ENCODE measurements around the gene MRPL53.
"Not testable (repeated sequence)": the region's sequence is repeated elsewhere in the genome, so short reads cannot be mapped to it uniquely, and the experiment has no call there.

MRPL53 gene

DNA sequence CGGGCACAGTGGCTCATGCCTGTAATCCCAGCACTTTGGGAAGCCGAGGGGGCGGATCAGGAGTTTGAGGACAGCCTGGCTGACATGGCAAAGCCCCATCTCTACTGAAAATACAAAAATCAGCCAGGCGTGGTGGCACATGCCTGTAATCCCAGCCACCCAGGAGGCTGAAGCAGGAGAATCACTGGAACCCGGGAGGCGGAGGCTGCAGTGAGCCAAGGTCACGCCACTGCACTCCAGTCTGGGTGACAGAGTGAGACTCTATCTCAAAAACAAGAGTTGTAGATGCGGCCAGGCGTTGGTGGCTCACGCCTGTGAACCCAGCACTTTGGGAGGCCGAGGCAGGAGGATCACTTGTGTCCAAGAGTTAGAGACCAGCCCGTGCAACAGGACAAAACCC, 1.7 kb downstream of the MRPL53 start:
- peaks cover 11% of the 10 kb centered on the region for H3K4me1 ChIP-seq (ENCODE audit: control insufficient read depth, insufficient read depth, low read depth, low read length)
- not testable (repeated sequence) for H3K9me3 ChIP-seq (ENCODE audit: control insufficient read depth, low read length); H2AK5ac ChIP-seq (ENCODE audit: low read length, severe bottlenecking); H3K4me3 ChIP-seq (ENCODE audit: insufficient read depth in 1 of 2, low read depth in 1 of 2, low read length in 2 of 2); H3K9ac ChIP-seq (ENCODE audit: low read length); H4K91ac ChIP-seq (ENCODE audit: low read length); H2BK120ac ChIP-seq (ENCODE audit: low read depth, low read length); DNase-seq; H3K79me1 ChIP-seq (replicated peaks; ENCODE audit: low read length, poor library complexity, severe bottlenecking); H3K14ac ChIP-seq (ENCODE audit: low read length in 2 of 2); H3K4ac ChIP-seq (ENCODE audit: low read depth in 1 of 2, low read length in 2 of 2); H3K18ac ChIP-seq (ENCODE audit: low read depth in 1 of 2, low read length in 2 of 2); H3K27ac ChIP-seq (ENCODE audit: low read length, poor library complexity, severe bottlenecking); H3K27me3 ChIP-seq (ENCODE audit: control insufficient read depth in 1 of 2, insufficient read depth in 1 of 2, low read length in 2 of 2); H2BK5ac ChIP-seq (ENCODE audit: low read depth, low read length, poor library complexity, severe bottlenecking); H2BK12ac ChIP-seq (ENCODE audit: low read length in 2 of 2); H4K8ac ChIP-seq (ENCODE audit: low read length); H2AFZ ChIP-seq (ENCODE audit: low read depth, low read length); H3K23ac ChIP-seq (ENCODE audit: low read length in 2 of 2); H2BK15ac ChIP-seq (ENCODE audit: low read depth, poor library complexity, severe bottlenecking); H3K4me2 ChIP-seq (ENCODE audit: low read length, poor library complexity, severe bottlenecking)
- H3K36me3 ChIP-seq (ENCODE audit: control insufficient read depth in 1 of 2, insufficient read depth in 2 of 2, low read depth in 1 of 2, low read length in 2 of 2): peaks cover 16 to 19% of the 10 kb centered on the region in 2 experiments
- WGBS: 98% methylated on average over 9 of the region's 12 CpGs

DNA sequence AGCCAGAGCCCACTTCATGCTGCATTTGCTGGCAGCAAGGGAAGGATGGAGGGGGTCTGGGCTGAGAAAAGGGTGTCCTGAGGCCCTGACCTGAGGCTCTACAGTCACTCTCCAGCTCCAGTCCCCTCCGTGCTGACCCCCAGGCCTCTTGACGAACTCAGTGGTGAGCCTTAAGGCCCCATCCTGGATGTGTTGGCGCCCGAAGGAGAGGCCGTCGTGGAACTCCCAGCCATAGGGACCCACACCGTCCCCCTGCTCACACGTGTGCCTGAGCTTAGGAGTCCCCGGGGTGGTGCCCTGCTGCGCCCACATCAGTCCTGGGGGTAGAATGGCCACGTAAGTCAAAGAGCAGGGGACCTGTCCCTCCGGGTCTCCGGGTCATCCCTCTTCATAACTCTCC, 8.1 kb downstream of the MRPL53 start:
- no peak overlapping the region for H3K14ac ChIP-seq (ENCODE audit: low read length in 2 of 2)
- no peak overlapping the region for H2BK12ac ChIP-seq (ENCODE audit: low read length in 2 of 2)
- H3K4me3 ChIP-seq (ENCODE audit: insufficient read depth in 1 of 2, low read depth in 1 of 2, low read length in 2 of 2): peak overlapping the region; percentile 90 to 96
- H3K27ac ChIP-seq (ENCODE audit: low read length, poor library complexity, severe bottlenecking): no peak overlapping the region
- no peak overlapping the region for H2BK120ac ChIP-seq (ENCODE audit: low read depth, low read length)
- H2AK5ac ChIP-seq (ENCODE audit: low read length, severe bottlenecking): peak overlapping the region; percentile 16
- H4K91ac ChIP-seq (ENCODE audit: low read length): peak overlapping the region; percentile 22
- peaks cover 27 to 28% of the 10 kb centered on the region in 2 experiments for H3K36me3 ChIP-seq (ENCODE audit: control insufficient read depth in 1 of 2, insufficient read depth in 2 of 2, low read depth in 1 of 2, low read length in 2 of 2)
- H3K4me1 ChIP-seq (ENCODE audit: control insufficient read depth, insufficient read depth, low read depth, low read length): peaks cover 7% of the 10 kb centered on the region
- no peak overlapping the region for H2AFZ ChIP-seq (ENCODE audit: low read depth, low read length)
- peak overlapping the region in 1 of 2 experiments; percentile 40 for H3K18ac ChIP-seq (ENCODE audit: low read depth in 1 of 2, low read length in 2 of 2)
- H3K9me3 ChIP-seq (ENCODE audit: control insufficient read depth, low read length): no peaks in the 10 kb centered on the region
- peak overlapping the region; percentile 46 to 62 for H3K4ac ChIP-seq (ENCODE audit: low read depth in 1 of 2, low read length in 2 of 2)
- no peak overlapping the region for H2BK15ac ChIP-seq (ENCODE audit: low read depth, poor library complexity, severe bottlenecking)
- peak overlapping the region; percentile 20 to 93 for H3K23ac ChIP-seq (ENCODE audit: low read length in 2 of 2)
- peak overlapping the region; percentile 85 for H4K8ac ChIP-seq (ENCODE audit: low read length)
- WGBS: 4% methylated on average over 13 of the region's 13 CpGs
- H3K27me3 ChIP-seq (ENCODE audit: control insufficient read depth in 1 of 2, insufficient read depth in 1 of 2, low read length in 2 of 2): no peaks in the 10 kb centered on the region
- H3K79me1 ChIP-seq (replicated peaks; ENCODE audit: low read length, poor library complexity, severe bottlenecking): peaks cover 30% of the 10 kb centered on the region
- peak overlapping the region; percentile 75 for H3K4me2 ChIP-seq (ENCODE audit: low read length, poor library complexity, severe bottlenecking)
- DNase-seq: no peak
- no peak overlapping the region for H2BK5ac ChIP-seq (ENCODE audit: low read depth, low read length, poor library complexity, severe bottlenecking)
- H3K9ac ChIP-seq (ENCODE audit: low read length): peak overlapping the region; percentile 94

- Histone ChIP-seq H3K18ac (ENCODE audit: low read depth in 1 of 2, low read length in 2 of 2) (no peak overlapping the region), H2AFZ (ENCODE audit: low read depth, low read length) (no peak overlapping the region), H3K4me3 (ENCODE audit: insufficient read depth in 1 of 2, low read depth in 1 of 2, low read length in 2 of 2) (no peak overlapping the region), H3K14ac (ENCODE audit: low read length in 2 of 2) (no peak overlapping the region), H3K4ac (ENCODE audit: low read depth in 1 of 2, low read length in 2 of 2) (no peak overlapping the region), H2BK15ac (ENCODE audit: low read depth, poor library complexity, severe bottlenecking) (no peak overlapping the region), H2BK12ac (ENCODE audit: low read length in 2 of 2) (no peak overlapping the region), H3K27ac (ENCODE audit: low read length, poor library complexity, severe bottlenecking) (no peak overlapping the region), H3K4me2 (ENCODE audit: low read length, poor library complexity, severe bottlenecking) (no peak overlapping the region), H3K79me1 (replicated peaks; ENCODE audit: low read length, poor library complexity, severe bottlenecking) (peaks cover 33% of the 10 kb centered on the region), H2AK5ac (ENCODE audit: low read length, severe bottlenecking) (no peak overlapping the region), H3K23ac (ENCODE audit: low read length in 2 of 2) (no peak overlapping the region), H2BK120ac (ENCODE audit: low read depth, low read length) (no peak overlapping the region), H3K9me3 (ENCODE audit: control insufficient read depth, low read length) (no peaks in the 10 kb centered on the region), H2BK5ac (ENCODE audit: low read depth, low read length, poor library complexity, severe bottlenecking) (no peak overlapping the region), H3K4me1 (ENCODE audit: control insufficient read depth, insufficient read depth, low read depth, low read length) (peaks cover 8% of the 10 kb centered on the region), H4K91ac (ENCODE audit: low read length) (no peak overlapping the region), H3K27me3 (ENCODE audit: control insufficient read depth in 1 of 2, insufficient read depth in 1 of 2, low read length in 2 of 2) (no peaks in the 10 kb centered on the region), H3K9ac (ENCODE audit: low read length) (peak overlapping the region; percentile 7), H3K36me3 (ENCODE audit: control insufficient read depth in 1 of 2, insufficient read depth in 2 of 2, low read depth in 1 of 2, low read length in 2 of 2) (peaks cover 27 to 28% of the 10 kb centered on the region in 2 experiments), H4K8ac (ENCODE audit: low read length) (no peak overlapping the region)
- 94% methylated on average over 4 of the region's 4 CpGs for WGBS
- no peak for DNase-seq
Measured at GRCh38 chr2:74462786-74463105, 9.7 kb downstream of the MRPL53 start.

DNA sequence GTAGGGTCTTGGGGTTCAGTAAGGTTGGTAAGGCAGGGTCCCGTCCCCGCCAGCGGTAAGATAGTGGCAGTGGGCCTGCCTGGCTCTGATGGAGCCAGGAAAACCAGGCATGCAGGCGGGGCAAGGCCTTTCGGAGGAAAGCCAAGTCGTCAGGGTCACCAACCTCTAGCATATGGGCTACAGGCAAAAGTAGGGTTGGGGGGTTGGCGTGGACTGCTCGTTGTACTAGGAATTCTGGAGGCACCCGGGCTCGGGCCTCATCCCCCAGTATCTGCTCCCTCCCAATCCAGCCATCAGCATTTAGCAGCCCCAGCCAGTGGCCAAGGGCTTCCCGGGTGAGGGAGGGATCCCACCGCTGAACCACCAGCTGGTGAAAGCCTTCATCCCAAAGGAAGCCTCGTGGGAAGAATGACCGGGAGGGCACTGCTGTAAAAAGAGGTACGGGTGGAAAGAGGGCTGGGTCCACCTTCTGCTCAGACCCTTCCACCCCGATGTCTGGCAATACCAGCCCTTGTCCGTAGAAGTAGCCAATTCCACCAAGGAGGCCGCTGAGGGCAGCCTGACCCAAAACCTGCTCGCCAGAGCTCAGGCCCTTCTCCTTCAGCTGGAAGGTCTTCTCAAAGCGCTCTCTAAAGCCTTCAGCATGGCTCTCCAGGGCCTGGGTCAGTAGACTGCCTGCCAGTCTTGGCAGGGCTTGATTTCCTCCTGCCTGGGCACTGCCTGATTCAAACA, 10.3 kb downstream of the MRPL53 start:
- Histone ChIP-seq H3K4ac (ENCODE audit: low read depth in 1 of 2, low read length in 2 of 2) (no peak overlapping the region), H2AFZ (ENCODE audit: low read depth, low read length) (no peak overlapping the region), H2BK15ac (ENCODE audit: low read depth, poor library complexity, severe bottlenecking) (no peak overlapping the region), H3K4me2 (ENCODE audit: low read length, poor library complexity, severe bottlenecking) (no peak overlapping the region), H3K4me3 (ENCODE audit: insufficient read depth in 1 of 2, low read depth in 1 of 2, low read length in 2 of 2) (no peak overlapping the region), H4K8ac (ENCODE audit: low read length) (no peak overlapping the region), H3K14ac (ENCODE audit: low read length in 2 of 2) (no peak overlapping the region), H4K91ac (ENCODE audit: low read length) (no peak overlapping the region), H3K79me1 (replicated peaks; ENCODE audit: low read length, poor library complexity, severe bottlenecking) (peaks cover 33% of the 10 kb centered on the region), H3K23ac (ENCODE audit: low read length in 2 of 2) (no peak overlapping the region), H3K27me3 (ENCODE audit: control insufficient read depth in 1 of 2, insufficient read depth in 1 of 2, low read length in 2 of 2) (no peaks in the 10 kb centered on the region), H2AK5ac (ENCODE audit: low read length, severe bottlenecking) (no peak overlapping the region), H3K9ac (ENCODE audit: low read length) (no peak overlapping the region), H2BK5ac (ENCODE audit: low read depth, low read length, poor library complexity, severe bottlenecking) (no peak overlapping the region), H3K27ac (ENCODE audit: low read length, poor library complexity, severe bottlenecking) (no peak overlapping the region), H2BK12ac (ENCODE audit: low read length in 2 of 2) (peak overlapping the region in 1 of 2 experiments; percentile 3), H3K36me3 (ENCODE audit: control insufficient read depth in 1 of 2, insufficient read depth in 2 of 2, low read depth in 1 of 2, low read length in 2 of 2) (peaks cover 27 to 28% of the 10 kb centered on the region in 2 experiments), H3K9me3 (ENCODE audit: control insufficient read depth, low read length) (no peaks in the 10 kb centered on the region), H3K4me1 (ENCODE audit: control insufficient read depth, insufficient read depth, low read depth, low read length) (peaks cover 8% of the 10 kb centered on the region), H2BK120ac (ENCODE audit: low read depth, low read length) (no peak overlapping the region), H3K18ac (ENCODE audit: low read depth in 1 of 2, low read length in 2 of 2) (no peak overlapping the region)
- 98% methylated on average over 19 of the region's 20 CpGs for WGBS
- DNase-seq: no peak
